Measurements from ENCODE around the gene DNAJA4. TPM values are rescaled to one million over a fixed set of nuclear protein-coding genes. Genes with fewer than 3 reads are reported as not detected.

Gene DNAJA4
- total RNA-seq, 1 experiment from 2014 or later = not detected

DNA sequence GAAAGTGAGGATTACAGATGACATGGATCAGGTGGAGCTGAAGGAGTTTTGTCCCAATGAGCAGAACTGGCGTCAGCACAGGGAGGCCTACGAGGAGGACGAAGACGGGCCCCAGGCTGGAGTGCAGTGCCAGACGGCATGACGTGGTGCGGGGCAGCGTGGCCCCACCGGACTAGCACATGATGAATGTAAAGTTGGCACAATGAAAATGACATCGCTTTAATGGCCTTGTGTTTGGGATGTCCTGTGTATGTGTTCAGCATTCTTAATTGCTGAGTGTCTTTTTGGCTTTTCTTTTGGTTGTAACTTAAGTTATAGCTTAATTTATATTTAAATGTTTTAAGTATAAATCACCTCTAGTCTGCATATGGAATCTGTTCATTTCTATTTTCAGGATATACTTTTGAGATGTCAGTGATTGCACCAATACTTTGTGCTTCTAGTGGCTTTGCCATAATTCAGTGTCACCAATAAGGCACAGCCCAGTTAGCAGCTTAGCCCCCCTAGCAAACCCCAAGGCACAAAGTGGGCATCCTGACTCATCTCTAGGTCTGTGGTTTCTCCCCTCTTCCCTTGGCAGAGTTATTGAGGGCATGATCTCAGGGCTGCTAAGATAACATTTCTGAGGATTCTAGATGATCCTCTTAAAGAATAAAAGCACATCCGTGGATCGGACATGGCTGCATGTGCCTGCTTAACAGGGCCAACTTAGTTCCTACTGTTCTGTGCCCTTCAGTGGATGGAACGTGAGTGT lies 16.1 kb downstream of the DNAJA4 start:
- peak; percentile 22 for DNase-seq (ENCODE audit: low spot score)

DNA sequence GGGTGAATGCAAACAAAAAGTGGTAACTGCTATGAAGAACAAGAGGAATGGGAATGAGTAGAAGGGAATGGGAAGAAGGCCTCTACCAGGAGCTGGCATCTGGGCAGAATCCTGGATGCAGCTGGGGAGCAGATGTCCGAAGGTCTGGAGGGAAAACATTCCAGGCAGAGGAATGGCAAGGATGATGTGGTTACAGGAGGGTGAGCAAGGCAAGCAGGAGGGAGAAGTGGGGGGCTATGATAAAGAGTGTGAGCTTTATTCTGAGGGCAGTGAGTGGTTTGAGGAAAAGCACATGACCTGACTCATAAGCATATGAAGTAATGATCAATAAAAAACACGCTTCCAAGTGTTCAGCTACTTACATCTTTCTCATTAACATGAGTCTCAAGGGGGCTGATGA lies 18.0 kb downstream of the DNAJA4 start:
- no peak for DNase-seq (ENCODE audit: low spot score)

DNA sequence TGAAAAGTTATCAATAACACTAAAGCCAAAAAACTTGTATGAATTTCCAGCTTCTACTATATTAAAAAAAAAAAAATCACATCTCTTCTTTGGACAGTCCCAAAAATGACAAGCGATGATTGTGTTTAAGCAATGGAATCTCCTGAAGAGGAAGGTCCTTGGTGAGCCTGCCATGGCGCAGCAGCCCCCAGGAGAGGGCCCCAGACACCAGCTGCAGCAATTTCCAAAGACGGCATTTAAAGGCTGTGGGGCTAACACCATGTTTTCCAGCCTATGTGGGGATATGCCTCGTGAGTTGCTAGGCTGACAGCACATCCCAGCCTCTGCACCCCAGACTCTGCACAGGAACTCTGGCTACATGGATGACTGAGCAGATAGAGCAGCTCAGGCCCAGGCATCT lies 20.4 kb downstream of the DNAJA4 start:
- no peak for DNase-seq (ENCODE audit: low spot score)

DNA sequence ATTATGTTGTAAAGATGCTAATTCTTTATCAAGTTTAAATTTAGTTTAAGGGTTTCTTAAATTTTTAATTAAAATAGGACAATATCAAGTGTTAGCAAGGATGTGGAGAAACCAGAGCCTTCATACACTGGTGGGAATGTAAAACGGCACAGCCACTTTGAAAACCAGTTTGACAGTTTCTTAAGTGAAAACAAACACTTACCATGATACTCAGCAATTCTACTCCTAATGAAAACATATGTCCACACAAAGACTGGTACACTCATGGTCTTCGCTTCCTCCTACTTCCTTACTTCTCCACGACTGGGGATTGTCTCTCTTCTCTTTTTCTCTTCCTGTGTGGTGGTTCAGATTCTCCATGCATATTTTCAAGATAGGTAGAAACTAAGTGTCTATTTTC lies 25.9 kb downstream of the DNAJA4 start:
- DNase-seq (ENCODE audit: low spot score) = no peak

DNA sequence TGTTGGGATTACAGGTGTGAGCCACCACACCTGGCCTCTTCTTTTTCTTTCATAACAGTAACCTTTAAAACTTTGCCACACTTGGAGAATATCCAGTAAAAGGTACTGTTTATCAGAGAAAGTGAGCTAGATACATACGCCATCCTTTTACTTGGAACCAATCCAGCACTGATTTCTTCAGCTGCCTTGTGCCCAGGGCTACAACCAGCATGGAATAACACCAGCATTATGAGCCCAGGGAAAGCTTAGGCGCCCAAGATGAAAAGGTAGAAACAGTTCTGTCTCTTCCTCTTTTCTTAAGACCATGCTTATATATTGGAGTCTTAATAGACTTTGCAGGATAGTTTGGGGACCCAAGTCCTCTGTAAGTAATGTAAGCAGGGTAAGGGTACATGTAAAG lies 26.7 kb downstream of the DNAJA4 start:
- no peak for DNase-seq (ENCODE audit: low spot score)

DNA sequence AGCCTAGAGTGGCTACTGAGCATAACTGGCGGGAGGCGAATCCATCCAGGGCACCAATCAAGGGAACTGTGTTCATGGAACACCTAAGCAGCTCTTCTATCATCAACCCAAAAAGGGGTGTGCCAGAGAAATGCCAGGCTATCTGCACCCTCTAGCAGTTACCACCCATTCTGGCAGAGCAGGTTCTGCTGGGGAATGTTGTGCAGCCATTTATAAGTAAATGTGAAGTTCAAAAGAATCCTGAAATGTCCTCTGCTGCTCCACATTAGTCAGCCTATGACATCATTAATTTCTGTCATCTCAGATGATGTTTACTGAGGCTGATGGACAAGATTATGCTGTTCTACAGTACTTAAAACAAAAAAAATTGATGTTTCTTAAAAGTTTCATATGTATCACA lies 27.3 kb downstream of the DNAJA4 start:
- DNase-seq (ENCODE audit: low spot score) = no peak

DNA sequence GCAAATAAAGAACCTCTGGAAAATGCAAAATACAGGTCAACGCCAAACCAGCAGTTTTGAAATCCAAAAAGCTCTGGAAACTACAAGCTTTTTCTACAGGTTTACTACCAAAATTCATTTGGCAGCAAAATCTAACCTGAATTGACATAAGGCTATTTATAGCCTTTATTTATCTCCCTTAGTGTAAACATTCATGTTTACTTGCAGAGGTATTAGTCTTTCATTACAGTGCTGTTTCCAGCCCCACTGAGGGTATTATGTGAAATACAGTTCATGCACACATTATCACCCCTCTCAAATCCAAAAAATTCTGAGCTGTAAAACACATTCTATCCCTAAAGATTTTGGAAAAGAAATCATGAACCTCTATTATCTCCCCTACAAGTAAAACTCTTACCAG lies 27.9 kb downstream of the DNAJA4 start:
- DNase-seq (ENCODE audit: low spot score) = no peak

DNA sequence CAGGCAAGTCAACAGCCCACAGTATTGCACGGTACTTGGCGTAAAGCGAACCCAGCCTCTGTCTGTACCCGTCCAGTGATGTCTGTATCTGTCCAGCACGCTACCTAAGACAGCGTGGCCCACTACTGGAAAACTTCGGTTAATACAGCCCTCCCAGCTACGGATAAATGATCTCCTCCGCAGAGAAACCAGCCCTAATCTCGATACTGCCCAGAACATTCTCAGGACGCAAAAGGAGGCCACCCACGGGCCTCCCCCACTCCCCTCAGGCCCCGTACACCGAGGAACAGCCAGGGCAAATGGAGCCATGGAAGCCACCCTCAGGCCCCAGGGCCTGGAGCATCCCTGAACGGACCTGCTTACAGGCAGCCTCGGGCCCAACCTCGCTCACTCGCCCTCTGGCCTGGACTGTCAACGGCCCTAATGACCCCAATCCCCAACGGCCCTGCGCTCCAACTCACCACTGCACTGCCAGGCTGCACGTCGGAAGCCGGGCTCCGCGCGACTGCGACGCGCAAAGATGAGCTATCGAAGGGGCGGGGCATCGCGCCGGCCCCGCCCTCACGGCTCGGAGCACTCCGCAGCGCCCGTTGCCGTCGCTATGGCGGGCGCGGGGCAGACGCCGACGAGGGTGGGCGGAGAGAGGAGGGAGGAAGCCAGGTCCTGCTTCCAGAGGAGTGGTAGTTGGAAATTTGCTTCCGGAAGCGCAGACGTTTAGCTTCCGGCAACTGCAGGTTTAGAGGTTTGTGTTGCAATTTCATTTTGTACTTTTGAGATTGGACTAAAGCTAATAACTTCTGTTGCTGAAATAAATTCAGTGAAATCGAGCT lies 35.0 kb downstream of the DNAJA4 start, which contains the start of gene SKIC8:
Gene SKIC8, minus strand, starts transcription at position 509 of the 830 bp plus-strand sequence. CDS start 3,923 bp downstream, outside the sequence.
- peak; percentile 85 for DNase-seq (ENCODE audit: low spot score)

DNA sequence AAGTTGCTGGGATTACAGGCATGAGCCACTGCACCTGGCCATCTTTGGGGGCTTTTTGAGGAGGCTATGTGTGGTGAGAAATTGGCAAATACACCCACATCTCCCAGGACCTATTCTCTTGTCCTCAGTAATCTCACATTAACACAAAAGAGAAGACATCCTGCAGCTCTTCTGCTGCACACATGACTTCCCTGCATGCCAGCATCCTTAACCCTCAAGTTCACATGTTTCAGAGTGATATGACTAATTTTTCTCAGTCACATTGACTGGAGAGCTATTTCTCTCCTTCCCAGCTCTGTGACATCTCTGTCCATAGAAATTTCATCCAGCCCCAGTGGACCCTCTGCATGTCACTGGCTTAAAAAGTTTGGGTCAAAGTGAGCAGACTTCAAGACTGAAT lies 37.0 kb downstream of the DNAJA4 start:
- no peak for DNase-seq (ENCODE audit: low spot score)

DNA sequence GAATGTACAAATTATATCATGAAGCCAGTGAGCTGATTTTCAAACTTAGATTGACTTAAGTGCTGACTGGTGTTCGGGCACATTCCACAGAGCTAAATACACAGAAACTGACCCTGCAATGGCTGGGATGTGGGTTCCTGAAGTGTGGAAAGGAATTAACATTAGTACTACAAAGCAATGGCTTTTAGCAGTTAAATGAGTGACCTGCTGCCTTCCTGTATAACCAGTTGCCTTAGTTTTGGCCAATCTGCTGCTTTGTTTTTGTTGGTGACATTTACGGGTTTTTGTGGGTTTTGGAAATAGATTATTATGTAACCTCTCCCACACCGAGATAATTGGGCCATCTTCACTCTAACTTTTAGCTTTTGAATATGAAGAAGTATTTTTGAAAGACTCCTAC lies 37.5 kb downstream of the DNAJA4 start:
- peak; percentile 38 for DNase-seq (ENCODE audit: low spot score)

DNA sequence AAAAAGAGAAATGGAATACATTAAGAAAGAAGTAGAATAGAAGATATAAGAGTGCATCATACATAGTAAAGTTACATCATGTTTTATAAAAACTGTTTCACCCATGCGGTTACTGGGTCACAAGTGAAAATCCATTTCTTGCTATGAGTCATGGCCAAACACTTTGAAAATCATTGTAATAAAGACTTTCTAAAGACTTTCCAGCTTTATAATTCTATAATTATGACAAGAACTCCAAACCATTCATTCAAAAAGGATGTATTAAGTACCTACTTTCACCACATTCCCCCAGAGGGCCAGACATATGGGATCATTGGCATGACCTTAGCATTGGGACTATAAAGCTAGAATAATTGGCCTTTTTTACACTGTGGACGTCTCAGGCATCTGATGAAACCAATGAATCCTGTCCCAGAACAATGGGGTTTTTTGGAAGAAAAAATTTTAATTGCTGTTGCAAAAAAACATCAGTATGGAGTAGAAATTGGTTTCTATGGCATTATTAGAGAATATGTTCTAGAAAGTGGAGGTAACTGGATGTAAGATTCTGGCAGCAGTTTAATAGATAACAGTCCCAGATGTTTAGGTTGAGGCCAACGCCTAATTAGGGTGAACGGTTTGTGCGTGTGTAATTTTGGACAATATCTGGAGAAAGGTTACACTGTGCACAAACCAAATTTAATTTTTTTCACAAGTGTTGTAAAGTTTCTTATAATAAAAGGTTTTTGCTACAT lies 38.4 kb downstream of the DNAJA4 start:
- peak; percentile 88 for DNase-seq (ENCODE audit: low spot score)

DNA sequence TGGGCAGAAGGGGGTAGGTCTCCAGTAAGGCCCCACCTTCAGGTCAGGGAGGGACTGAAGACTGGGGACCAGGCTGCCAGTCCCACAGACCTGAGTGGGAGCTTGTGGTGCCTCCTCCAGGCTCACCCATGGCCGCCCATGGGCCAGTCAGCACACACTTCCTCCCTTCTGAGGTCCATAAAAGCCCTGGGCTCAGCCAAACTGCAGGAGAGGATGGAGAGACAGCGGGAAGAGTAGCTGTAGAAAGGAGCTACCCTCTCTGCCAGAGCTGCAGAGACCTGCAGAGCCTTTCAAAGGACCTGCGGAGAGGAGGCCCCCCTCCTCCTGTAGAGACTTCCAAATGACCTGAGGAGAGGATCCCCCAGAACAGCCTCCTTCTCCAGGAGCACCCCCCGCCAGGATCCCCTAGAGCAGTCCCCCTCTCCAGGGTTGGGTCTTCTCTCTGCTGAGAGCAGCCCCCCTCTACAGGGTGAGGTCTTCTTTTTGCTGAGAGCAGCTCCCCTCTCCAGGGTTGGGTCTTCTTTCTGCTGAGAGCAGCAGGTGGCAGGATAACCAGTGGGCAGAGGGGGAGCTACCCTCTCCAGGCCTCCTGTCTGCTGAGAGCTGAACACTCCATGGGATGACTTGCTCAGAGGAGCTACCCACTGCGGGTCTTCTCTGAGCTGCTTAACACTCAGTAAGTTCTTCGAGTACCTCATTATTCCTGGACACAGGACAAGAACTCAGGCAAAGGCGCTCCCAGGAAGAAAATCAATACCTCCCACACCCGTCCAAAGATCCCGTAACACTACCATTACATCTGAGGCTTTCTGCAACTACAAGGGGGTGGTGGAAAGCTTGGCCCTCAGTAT lies 40.1 kb downstream of the DNAJA4 start:
- DNase-seq (ENCODE audit: low spot score) = no peak

DNA sequence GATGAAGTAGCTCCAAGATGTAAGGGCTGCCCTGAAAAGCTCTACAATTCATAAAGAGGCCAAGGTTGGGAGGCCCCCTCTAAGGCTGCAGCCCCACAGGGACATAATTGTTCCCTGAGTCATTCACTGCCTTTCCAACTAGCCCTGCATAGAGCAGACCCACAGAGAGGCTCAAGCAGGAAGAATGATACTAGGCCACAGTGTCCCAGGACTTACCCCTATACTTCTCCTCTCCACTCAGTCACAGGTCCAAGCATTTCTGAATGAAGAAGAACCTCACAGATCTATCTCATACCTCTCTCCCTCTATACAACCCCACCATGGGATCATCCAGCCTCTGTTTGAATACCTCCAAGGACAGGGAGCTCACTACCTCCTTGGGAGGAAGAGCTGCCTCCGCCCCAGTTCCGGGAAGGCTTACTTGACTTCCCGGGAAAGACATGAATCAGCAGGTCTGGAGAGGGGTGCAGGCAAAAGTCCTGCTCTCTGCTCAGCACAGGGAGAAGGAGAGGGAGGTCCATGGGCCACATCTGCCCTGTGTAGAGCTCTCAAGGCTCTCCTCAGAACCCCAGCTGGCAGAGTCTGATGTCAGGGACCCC lies 41.9 kb downstream of the DNAJA4 start:
- DNase-seq (ENCODE audit: low spot score) = peak; percentile 72

DNA sequence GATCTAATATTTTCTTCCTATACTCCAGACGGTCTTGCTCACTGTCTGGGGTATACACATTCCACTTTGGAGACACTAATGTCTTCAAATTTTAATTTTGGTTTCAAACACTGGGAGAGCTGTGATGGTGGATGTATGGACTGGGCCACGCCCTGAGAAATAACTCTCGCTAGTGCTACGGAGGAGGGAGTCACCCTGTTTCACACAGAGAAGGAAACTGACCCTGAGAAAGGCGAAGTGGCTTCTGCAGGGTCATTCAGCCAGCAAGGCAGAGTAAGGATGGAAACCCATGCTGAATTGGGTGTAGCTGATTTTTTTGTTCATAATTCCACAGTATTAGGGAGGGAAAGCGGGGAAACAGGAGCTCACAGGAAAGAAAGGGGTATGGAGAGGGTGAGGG lies 43.6 kb downstream of the DNAJA4 start:
- DNase-seq (ENCODE audit: low spot score) = no peak

DNA sequence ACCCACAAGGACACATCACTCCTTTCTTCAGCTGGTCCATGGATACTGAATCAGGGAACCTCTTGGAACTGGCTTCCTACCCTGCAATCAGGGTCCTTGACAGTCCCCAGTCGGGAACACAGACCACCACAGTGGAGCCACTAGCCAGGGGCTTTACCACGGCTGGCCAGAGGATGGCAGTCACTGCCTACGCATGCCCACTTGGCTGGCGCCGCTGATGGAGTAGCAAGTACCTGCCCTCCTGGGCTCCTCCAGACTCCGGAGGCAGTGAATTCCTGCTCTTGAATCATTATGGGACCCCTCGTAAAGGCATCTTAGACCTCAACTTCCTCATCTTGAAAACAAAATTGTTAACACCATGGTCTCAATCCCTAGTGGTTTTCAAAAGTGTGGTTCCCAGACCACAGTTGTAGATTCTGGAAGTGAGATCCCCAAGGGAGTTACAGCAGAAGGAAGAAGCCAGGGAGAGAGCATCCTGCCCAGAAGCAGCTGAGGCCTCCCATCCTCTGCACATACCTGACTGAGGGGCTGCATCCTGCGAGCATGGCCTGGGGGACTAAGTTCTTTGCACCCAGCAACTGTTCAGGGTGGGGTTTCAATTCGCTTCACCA lies 44.2 kb downstream of the DNAJA4 start:
- DNase-seq (ENCODE audit: low spot score) = peak; percentile 57

DNA sequence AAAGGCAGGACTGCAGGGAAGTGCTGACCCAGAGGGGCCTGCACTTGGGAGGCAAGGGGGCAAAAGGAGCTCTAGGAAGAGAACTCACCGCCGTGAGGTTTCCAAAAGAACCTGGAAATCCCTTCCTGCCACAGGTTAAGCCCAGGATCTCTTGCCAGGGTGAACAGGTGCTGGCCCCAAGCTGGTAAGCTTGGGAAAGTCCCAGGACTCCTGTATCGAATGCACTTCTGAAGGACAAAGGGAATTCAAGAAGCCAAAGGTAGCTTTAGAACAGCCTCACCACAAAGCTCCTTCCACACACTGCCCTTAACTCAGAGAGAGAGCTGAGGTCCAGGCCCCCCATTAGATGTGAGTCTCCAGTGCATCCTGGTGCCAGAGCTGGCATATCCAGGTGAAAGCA lies 46.9 kb downstream of the DNAJA4 start:
- DNase-seq (ENCODE audit: low spot score) = no peak

DNA sequence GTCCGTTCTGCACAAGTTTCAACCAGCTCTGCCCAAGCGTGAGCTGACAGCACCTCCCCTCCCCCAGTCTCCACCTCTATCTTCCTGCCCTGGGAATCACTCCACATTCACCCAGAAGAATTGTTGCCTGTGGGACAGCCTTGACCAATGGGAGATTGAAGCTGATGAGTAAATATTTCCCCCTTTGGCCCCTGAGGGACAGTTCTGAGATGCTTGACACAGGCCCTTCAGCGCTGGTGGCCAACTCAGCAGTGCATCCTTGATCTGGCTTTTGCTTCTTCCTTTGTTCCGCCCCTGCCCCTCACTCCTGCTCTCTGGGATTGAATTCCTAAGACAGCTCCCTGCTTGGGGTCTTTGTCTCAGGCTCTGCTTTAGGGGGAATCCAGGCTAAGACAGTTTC lies 48.2 kb downstream of the DNAJA4 start:
- DNase-seq (ENCODE audit: low spot score) = no peak

DNA sequence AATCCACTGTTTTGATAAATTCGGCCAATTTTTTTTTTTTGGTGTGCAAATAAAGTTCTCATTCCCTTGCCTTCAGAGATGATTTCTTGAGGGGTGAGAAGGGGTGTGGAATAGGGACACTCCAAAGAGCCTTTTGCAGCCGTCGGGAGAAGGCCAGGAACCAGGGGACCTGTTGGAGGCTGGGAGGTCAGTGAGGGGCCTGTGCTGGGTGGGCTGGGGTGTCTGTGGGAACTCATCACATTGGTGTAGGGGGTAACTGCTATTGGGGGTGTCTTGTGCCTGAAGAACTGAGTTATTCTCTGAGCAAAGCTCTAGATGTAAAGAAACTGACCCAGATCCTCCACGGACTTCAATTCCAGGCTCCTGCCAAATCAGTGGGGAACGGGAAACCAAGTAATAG lies 48.6 kb downstream of the DNAJA4 start:
- no peak for DNase-seq (ENCODE audit: low spot score)

DNA sequence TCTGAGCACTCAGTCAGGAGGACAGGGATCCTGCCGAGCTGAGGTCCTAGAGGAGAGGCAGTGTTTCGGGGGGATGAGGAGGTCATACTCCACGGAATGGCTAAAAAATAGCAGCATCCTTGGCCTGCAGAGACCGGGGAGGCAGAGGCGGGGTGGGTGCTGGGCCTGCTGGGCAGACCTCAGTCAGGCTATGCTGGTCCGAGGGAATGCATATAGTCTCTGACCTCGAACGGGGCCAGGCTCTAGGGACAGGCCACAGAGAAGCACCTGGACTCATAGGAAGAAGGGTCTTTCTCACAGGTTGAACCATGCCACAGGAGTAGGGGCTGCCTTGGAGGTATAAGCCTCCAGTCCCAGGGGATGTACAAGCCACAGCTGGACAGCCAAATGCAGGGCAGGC lies 49.0 kb downstream of the DNAJA4 start:
- DNase-seq (ENCODE audit: low spot score) = no peak

DNA sequence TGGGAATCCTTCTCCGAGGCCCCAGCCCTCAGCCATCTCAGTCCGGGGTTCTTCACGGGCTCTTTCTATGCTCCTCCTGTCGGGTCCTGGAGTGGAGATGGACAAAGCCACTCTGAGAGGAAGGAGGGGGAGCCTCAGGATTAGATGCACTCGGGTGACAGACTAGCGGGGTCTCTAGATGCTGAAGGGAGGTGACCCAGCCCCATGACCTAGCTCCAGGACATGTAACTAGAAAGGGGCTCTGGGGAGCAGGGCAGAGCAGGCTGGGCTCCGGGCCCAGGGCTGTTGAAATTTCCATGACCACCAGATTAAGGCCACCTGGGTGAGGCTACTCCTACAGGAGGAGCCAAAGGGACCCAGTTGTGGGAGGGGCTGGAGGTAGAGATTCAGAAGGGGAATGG lies 49.8 kb downstream of the DNAJA4 start:
- no peak for DNase-seq (ENCODE audit: low spot score)
